ENCODE results near the gene SORCS3. TPM values are rescaled to one million over a fixed set of nuclear protein-coding genes. Genes with fewer than 3 reads are reported as not detected.

The SORCS3 gene
- total and polyA plus RNA-seq, 9 of the 15 experiments (the other 6 are each of a cell fraction or from before 2014, with no cell fraction given), result not detected

GRCh38 chr10:105241254-105241653, 600.2 kb downstream of the SORCS3 start:
- POLR2A ChIA-PET, result no interaction called here

More at GRCh38 chr10:105241254-105241653, 600.2 kb downstream of the SORCS3 start:
- CTCF ChIA-PET (ENCODE audit: low intra/inter-chr PET ratio), result no interaction called here
- Histone ChIP-seq H3K4me1 (replicated peaks in 1 of 2; ENCODE audit: control insufficient read depth in 2 of 2, insufficient read depth in 2 of 2, low read length in 2 of 2) (no peaks in the 10 kb centered on the region), H4K20me1 (replicated peaks; ENCODE audit: control insufficient read depth, insufficient read depth, low read length) (no peaks in the 10 kb centered on the region), H2AFZ (ENCODE audit: low read depth, low read length) (no peak overlapping the region), H3K9me1 (ENCODE audit: control insufficient read depth, insufficient read depth, low read length) (no peaks in the 10 kb centered on the region), H3K9me3 (replicated peaks; ENCODE audit: control insufficient read depth, insufficient read depth, low read depth, low read length) (no peaks in the 10 kb centered on the region), H3K9ac (ENCODE audit: insufficient read depth in 1 of 2, low read depth in 2 of 2, low read length in 2 of 2) (no peak overlapping the region), H3K4me2 (ENCODE audit: insufficient read depth, low read length) (no peak overlapping the region), H3K27ac (ENCODE audit: extremely low read depth, low read depth, low read length) (no peak overlapping the region), H3K4me3 (no peak overlapping the region), H3K79me2 (ENCODE audit: control insufficient read depth, insufficient read depth, low read length) (no peaks in the 10 kb centered on the region), H3K27me3 (ENCODE audit: control insufficient read depth in 2 of 2, insufficient read depth in 2 of 2, low read length in 2 of 2) (no peaks in the 10 kb centered on the region), H3K36me3 (ENCODE audit: control insufficient read depth, insufficient read depth, low read length) (no peaks in the 10 kb centered on the region)
- no peak for DNase-seq (ENCODE audit: extremely low read depth in 1 of 4, low spot score in 3 of 4)
- BruUV-seq (replicated peaks), result no TSS peak
- in situ Hi-C loops (cut with MboI), result no loop called here
- WGBS (ENCODE audit: insufficient coverage, low coverage, missing lambda C conversion rate), result 0% methylated on average over 1 of the region's 5 CpGs
- TF ChIP-seq ZNF740 (CRISPR knock-in tag; IDR thresholded peaks at IDR 0.05) (no peak), ZNF740 (tag; IDR thresholded peaks at IDR 0.05) (no peak), HDAC1 (IDR thresholded peaks at IDR 0.05) (no peak), CHCHD3 (CRISPR knock-in tag; IDR thresholded peaks at IDR 0.05) (no peak), CCAR2 (IDR thresholded peaks at IDR 0.05; ENCODE audit: low read depth, low read length) (no peak), TBP (optimal IDR thresholded peaks at IDR 0.05; ENCODE audit: low read depth, low read length) (no peak), L3MBTL2 (IDR thresholded peaks at IDR 0.05) (no peak), CHD1 (IDR thresholded peaks at IDR 0.05; ENCODE audit: low read length) (no peak), BCLAF1 (IDR thresholded peaks at IDR 0.05; ENCODE audit: borderline replicate concordance in 1 of 2, control insufficient read depth in 1 of 2, low read depth in 2 of 2, low read length in 1 of 2) (no peak), MAX (CRISPR knock-in tag; IDR thresholded peaks at IDR 0.05) (no peak), PRPF4 (IDR thresholded peaks at IDR 0.05; ENCODE audit: insufficient read depth, low read depth, low read length, poor library complexity, severe bottlenecking) (no peak), POLR2A (conservative IDR thresholded peaks at IDR 0.05) (no peak)
- no peak for FAIRE-seq
- ATAC-seq, result no peak
- intact Hi-C loops (cut with micrococcal nuclease), result no loop called here

All from K562 (cell line).